KBM-7 (cell line): ENCODE data around the gene TRMT11.
A peak's percentile ranks its signal among the peaks of the same experiment; 100 is the strongest.
"Not testable (repeated sequence)": the region's sequence is repeated elsewhere in the genome, so short reads cannot be mapped to it uniquely, and the experiment has no call there.

Experiments used
- DNase-seq: peaks from one replicate; pipeline ENCODE4 v3.0.0-alpha.2; 2015
- in situ Hi-C: fragments of 300-500 bp; cut with MboI; formaldehyde crosslinking; loops from 2 replicates; pipeline ENCODE4 v1.14.3; 2020; ENCODE audit warnings: low sequenced_read_pairs, low pct_unique_long_range_greater_than_20kb, mixed read lengths

Gene TRMT11

GRCh38 chr6:125986301-125987025 is at the start of gene TRMT11:
TRMT11 (plus strand) TSS chr6:125986540; CDS start chr6:125986551, 11 bp downstream.
- in situ Hi-C loops, result no loop called here
- DNase-seq, result peak; percentile 91

GRCh38 chr6:125939026-125939425 is 47.3 kb upstream of the TRMT11 start:
- in situ Hi-C loops, result no loop called here

GRCh38 chr6:125939791-125940190 is 46.5 kb upstream of the TRMT11 start:
- in situ Hi-C loops, result no loop called here
- DNase-seq, result no peak

More at GRCh38 chr6:125939026-125939425, 47.3 kb upstream of the TRMT11 start:
- no peak for DNase-seq

GRCh38 chr6:125940247-125941041 is 45.9 kb upstream of the TRMT11 start:
- in situ Hi-C loops, result no loop called here
- DNase-seq, result no peak

- in situ Hi-C loops, result no loop called here
- peak; percentile 20 for DNase-seq
Observed at GRCh38 chr6:125942672-125943527, 43.4 kb upstream of the TRMT11 start.

GRCh38 chr6:125943528-125944433 is 42.6 kb upstream of the TRMT11 start:
- in situ Hi-C loops, result no loop called here
- no peak for DNase-seq

GRCh38 chr6:125944434-125944816 is 41.9 kb upstream of the TRMT11 start:
- in situ Hi-C loops, result no loop called here
- DNase-seq, result peak; percentile 56

GRCh38 chr6:125944896-125945295 is 41.4 kb upstream of the TRMT11 start:
- in situ Hi-C loops, result no loop called here

GRCh38 chr6:125945378-125946141 is 40.8 kb upstream of the TRMT11 start:
- no peak for DNase-seq
- in situ Hi-C loops, result no loop called here

More at GRCh38 chr6:125944896-125945295, 41.4 kb upstream of the TRMT11 start:
- no peak for DNase-seq

- in situ Hi-C loops, result no loop called here
- DNase-seq, result no peak
Observed at GRCh38 chr6:125947615-125948014, 38.7 kb upstream of the TRMT11 start.

- no peak for DNase-seq
- in situ Hi-C loops, result no loop called here
Observed at GRCh38 chr6:125948455-125948854, 37.9 kb upstream of the TRMT11 start.

- in situ Hi-C loops, result no loop called here
- DNase-seq, result no peak
Observed at GRCh38 chr6:125949069-125949468, 37.3 kb upstream of the TRMT11 start.

- DNase-seq, result no peak
- in situ Hi-C loops, result no loop called here
Observed at GRCh38 chr6:125950293-125950692, 36.0 kb upstream of the TRMT11 start.

GRCh38 chr6:125950716-125951115 is 35.6 kb upstream of the TRMT11 start:
- DNase-seq, in situ Hi-C loops: not testable (repeated sequence)

- in situ Hi-C loops, result no loop called here
- no peak for DNase-seq
Observed at GRCh38 chr6:125951323-125951722, 35.0 kb upstream of the TRMT11 start.

GRCh38 chr6:125952764-125953501 is 33.4 kb upstream of the TRMT11 start:
- DNase-seq, result peak; percentile 57
- in situ Hi-C loops, result no loop called here

- DNase-seq, result no peak
- in situ Hi-C loops, result no loop called here
Observed at GRCh38 chr6:125953502-125953875, 32.9 kb upstream of the TRMT11 start.
